WTC11 (cell line): ENCODE measurements around the gene HHEX. TPM values are rescaled to one million over a fixed set of nuclear protein-coding genes. Genes with fewer than 3 reads are reported as not detected.

Source experiments
- ATAC-seq: fragments of 200-7000 bp; cut with Tn5 transposase; 2 replicates; pipeline ENCODE4 v1.10.0; 2021; ENCODE audit warnings: mild to moderate bottlenecking, moderate library complexity
- CTCF ChIA-PET: fragments of 300-600 bp; sonication (Branson Sonifier 250); formaldehyde crosslinking; loops from one replicate; lab custom pipeline; 2021; ENCODE audit warnings: antibody characterized with exemption; lab: Charles Lee
- POLR2A ChIA-PET: fragments of 350-600 bp; sonication (Branson Sonifier 250); formaldehyde crosslinking; loops from one replicate; lab custom pipeline; 2021; ENCODE audit warnings: antibody characterized with exemption; lab: Charles Lee
- DNase-seq: peaks from one replicate; pipeline ENCODE4 v3.0.0; 2021; ENCODE audit warnings: low spot score
- H3K27ac Mint-ChIP-seq: 2 replicates; pipeline ENCODE4 v1.8.0; 2021; ENCODE audit warnings: mixed read lengths
- H3K27me3 Mint-ChIP-seq: 2 replicates; pipeline ENCODE4 v1.8.0; 2021; ENCODE audit warnings: low read depth, mild to moderate bottlenecking, moderate library complexity, mixed read lengths
- H3K36me3 Mint-ChIP-seq: 2 replicates; pipeline ENCODE4 v1.8.0; 2021; ENCODE audit warnings: mixed read lengths
- H3K4me1 Mint-ChIP-seq: 2 replicates; pipeline ENCODE4 v1.8.0; 2022; ENCODE audit warnings: mixed read lengths
- H3K4me3 Mint-ChIP-seq: 2 replicates; pipeline ENCODE4 v1.8.0; 2021; ENCODE audit warnings: mild to moderate bottlenecking, moderate library complexity, mixed read lengths
- H3K9me3 Mint-ChIP-seq: 2 replicates; pipeline ENCODE4 v1.8.0; 2021; ENCODE audit warnings: mixed read lengths
- ARID4B ChIP-seq: sonication (generic); formaldehyde crosslinking; IDR thresholded peaks from 2 replicates; pipeline ENCODE4 v1.8.0; 2023; ENCODE audit warnings: missing genetic modification reagents, mild to moderate bottlenecking, borderline replicate concordance
- CREB1 ChIP-seq: sonication (generic); formaldehyde crosslinking; IDR thresholded peaks from 2 replicates; pipeline ENCODE4 v1.8.0; 2023; ENCODE audit warnings: mild to moderate bottlenecking, missing genetic modification reagents
- CREM ChIP-seq: sonication (generic); formaldehyde crosslinking; IDR thresholded peaks from 2 replicates; pipeline ENCODE4 v1.8.1; 2022; ENCODE audit warnings: mild to moderate bottlenecking, missing genetic modification reagents, moderate library complexity
- FOXJ3 ChIP-seq: sonication (generic); formaldehyde crosslinking; IDR thresholded peaks from 2 replicates; pipeline ENCODE4 v1.9.0; 2021; ENCODE audit warnings: missing genetic modification reagents, mild to moderate bottlenecking, borderline replicate concordance
- FOXK1 ChIP-seq: sonication (generic); formaldehyde crosslinking; IDR thresholded peaks from 2 replicates; pipeline ENCODE4 v1.8.0; 2022; ENCODE audit warnings: mild to moderate bottlenecking, moderate library complexity, missing genetic modification reagents
- GABPB1 ChIP-seq: sonication (generic); formaldehyde crosslinking; IDR thresholded peaks from 2 replicates; pipeline ENCODE4 v1.8.1; 2023; ENCODE audit warnings: mild to moderate bottlenecking, missing genetic modification reagents
- HMGA2 ChIP-seq: fragments of 250-450 bp; sonication (Bioruptor Pico); IDR thresholded peaks from 2 replicates; pipeline ENCODE4 v1.4.0; 2021; ENCODE audit warnings: mild to moderate bottlenecking, moderate library complexity
- KAT7 ChIP-seq: sonication (generic); formaldehyde crosslinking; IDR thresholded peaks from 2 replicates; pipeline ENCODE4 v1.8.1; 2023; ENCODE audit warnings: missing genetic modification reagents, mild to moderate bottlenecking, borderline replicate concordance
- MAX ChIP-seq: sonication (generic); formaldehyde crosslinking; IDR thresholded peaks from 2 replicates; pipeline ENCODE4 v1.8.0; 2022; ENCODE audit warnings: mild to moderate bottlenecking, missing genetic modification reagents
- RELA ChIP-seq: sonication (generic); formaldehyde crosslinking; IDR thresholded peaks from 2 replicates; pipeline ENCODE4 v1.8.1; 2022; ENCODE audit warnings: missing genetic modification reagents, mild to moderate bottlenecking, borderline replicate concordance
- STAT6 ChIP-seq: sonication (generic); formaldehyde crosslinking; conservative IDR thresholded peaks from 2 replicates; pipeline ENCODE4 v1.8.1; 2023; ENCODE audit warnings: mild to moderate bottlenecking, low read depth, missing genetic modification reagents, moderate library complexity
- ZBTB43 ChIP-seq: sonication (generic); formaldehyde crosslinking; IDR thresholded peaks from 2 replicates; pipeline ENCODE4 v1.8.1; 2023; ENCODE audit warnings: mild to moderate bottlenecking, missing genetic modification reagents
- ZNF121 ChIP-seq: sonication (generic); formaldehyde crosslinking; IDR thresholded peaks from 2 replicates; pipeline ENCODE4 v1.8.0; 2023; ENCODE audit warnings: missing genetic modification reagents
- ZNF219 ChIP-seq: sonication (generic); formaldehyde crosslinking; IDR thresholded peaks from 2 replicates; pipeline ENCODE4 v1.8.0; 2023; ENCODE audit warnings: missing genetic modification reagents, mild to moderate bottlenecking, borderline replicate concordance
- total RNA-seq: library from RNA; stranded (reverse); gene quantifications from 3 replicates; pipeline ENCODE4 v1.2.3, GENCODE V29; 2021

HHEX gene
- total RNA-seq, 1 experiment from 2014 or later: 4.5 TPM

- TF ChIP-seq STAT6 (no peak), CREB1 (no peak), MAX (no peak), ZNF219 (CRISPR knock-in tag) (no peak), RELA (no peak), FOXK1 (CRISPR knock-in tag) (no peak), ARID4B (CRISPR knock-in tag) (no peak)
These were observed 7.0 kb downstream of the HHEX start (continued) for GRCh38 chr10:92696606-92697383.

- no peak for DNase-seq
- H3K9me3 Mint-ChIP-seq: no peaks in the 10 kb centered on the region
- H3K27ac Mint-ChIP-seq: no peak overlapping the region
- ChIA-PET CTCF (interaction anchor here (1.0 kb wide), 1 partner anchor 141 kb away, joined by 3 read pairs; no protein-coding TSS in a partner anchor), POLR2A (no interaction called here)
- H3K27me3 Mint-ChIP-seq: peaks cover 85% of the 10 kb centered on the region
- peaks cover 2% of the 10 kb centered on the region; the same call in 1 of the 2 replicates for H3K36me3 Mint-ChIP-seq
- peaks cover 49% of the 10 kb centered on the region for H3K4me1 Mint-ChIP-seq
- no peak overlapping the region for H3K4me3 Mint-ChIP-seq
- no peak for ATAC-seq
- no peak for TF ChIP-seq FOXJ3 (CRISPR knock-in tag)
- TF ChIP-seq ZBTB43 (CRISPR knock-in tag): no peak
- TF ChIP-seq GABPB1 (CRISPR knock-in tag): 0 out of 2 replicates have a peak, but pooled peaks have one; percentile 35
These were observed 8.1 kb downstream of the HHEX start for GRCh38 chr10:92697663-92698511.

GRCh38 chr10:92699193-92699517 lies 9.4 kb downstream of the HHEX start:
- Mint-ChIP-seq H3K4me1 (peaks cover 39% of the 10 kb centered on the region), H3K36me3 (peaks cover 2% of the 10 kb centered on the region; the same call in 1 of the 2 replicates), H3K27ac (no peak overlapping the region), H3K9me3 (no peaks in the 10 kb centered on the region), H3K4me3 (peak overlapping the region; percentile 79), H3K27me3 (peaks cover 72% of the 10 kb centered on the region)
- ChIA-PET CTCF (interaction anchor here (0.6 to 1.5 kb wide), 6 partner anchors 8 to 263 kb away, joined by 3 to 4 read pairs (median 4); no protein-coding TSS in a partner anchor), POLR2A (no interaction called here)
- DNase-seq (no peak), ATAC-seq (peak; percentile 25)
- TF ChIP-seq HMGA2 (CRISPR knock-in tag) (no peak), STAT6 (no peak), KAT7 (no peak), ZNF121 (no peak), CREM (CRISPR knock-in tag) (no peak)
